ENCODE data around the gene OLFML3. TPM values are rescaled to one million over a fixed set of nuclear protein-coding genes. Genes with fewer than 3 reads are reported as not detected.

The OLFML3 gene
- 2.4 to 3.7 TPM (median 3.6 TPM) in 5 replicates for total RNA-seq (2022; extraction: Qiagen RNA extraction; ENCODE audit: low read depth)

GRCh38 chr1:113978863-113979702 lies at the start of gene OLFML3:
Gene OLFML3, plus strand, starts transcription at chr1:113979474. Its CDS starts 43 bp downstream, at chr1:113979517.

Other genes starting within 250 kb of the OLFML3 start
- 12.0 to 16.8 TPM (median 15.1 TPM) in 5 replicates for gene PHTF1, start 220.0 kb upstream of the OLFML3 start, total RNA-seq (2022; extraction: Qiagen RNA extraction; ENCODE audit: low read depth)
- 3.3 to 4.1 TPM (median 3.8 TPM) in 5 replicates for gene RSBN1, start 167.0 kb upstream of the OLFML3 start, total RNA-seq (2022; extraction: Qiagen RNA extraction; ENCODE audit: low read depth)
- not detected in 5 replicates for gene PTPN22, start 107.8 kb upstream of the OLFML3 start, total RNA-seq (2022; extraction: Qiagen RNA extraction; ENCODE audit: low read depth)
- 0.64 to 2.0 TPM (median 0.86 TPM) in 5 replicates for gene BCL2L15, start 91.9 kb upstream of the OLFML3 start, total RNA-seq (2022; extraction: Qiagen RNA extraction; ENCODE audit: low read depth)
- gene AP4B1, start 74.7 kb upstream of the OLFML3 start, total RNA-seq (2022; extraction: Qiagen RNA extraction; ENCODE audit: low read depth), result 7.8 to 9.9 TPM (median 9.1 TPM) in 5 replicates
- 8.2 to 10.9 TPM (median 8.9 TPM) in 5 replicates for gene DCLRE1B, start 74.1 kb upstream of the OLFML3 start, total RNA-seq (2022; extraction: Qiagen RNA extraction; ENCODE audit: low read depth)
- 10.2 to 19.2 TPM (median 14.7 TPM) in 5 replicates for gene HIPK1, start 50.1 kb upstream of the OLFML3 start, total RNA-seq (2022; extraction: Qiagen RNA extraction; ENCODE audit: low read depth)
- 0.20 to 0.63 TPM (median 0.51 TPM) in 5 replicates for gene SYT6, start 174.4 kb downstream of the OLFML3 start, total RNA-seq (2022; extraction: Qiagen RNA extraction; ENCODE audit: low read depth)

Data from A549 treated with ZK216348 at 1 μM for 4 hours (cell line).